SK-MEL-5 (cell line): ENCODE data around the gene NFIB. TPM values are rescaled to one million over a fixed set of nuclear protein-coding genes. Genes with fewer than 3 reads are reported as not detected.

Source experiments
- DNase-seq: peaks from one replicate; pipeline ENCODE4 v3.0.0-alpha.2; 2016; ENCODE audit warnings: low read depth, low spot score
- in situ Hi-C: cut with HindIII; loops from 2 replicates; pipeline ENCODE4 v1.10.0; 2016; ENCODE audit warnings: low sequenced_read_pairs, high pct_unique_total_duplicates, low pct_unique_long_range_greater_than_20kb
- total RNA-seq: library from RNA; depleted of rRNA; stranded (reverse); fragments of >200 nt; shearing (Covaris generic); gene quantifications from 2 replicates; pipeline ENCODE4 v1.2.3, GENCODE V29; 2014

NFIB gene
- total RNA-seq, 1 experiment from 2014 or later: 11.7 TPM

GRCh38 chr9:14075218-14075617 lies 238.7 kb downstream of the NFIB start:
- no peak for DNase-seq

GRCh38 chr9:14072850-14073249 lies 241.1 kb downstream of the NFIB start:
- no peak for DNase-seq

More at GRCh38 chr9:14075218-14075617, 238.7 kb downstream of the NFIB start:
- in situ Hi-C loops: no loop called here

GRCh38 chr9:14071484-14071883 lies 242.5 kb downstream of the NFIB start:
- DNase-seq: no peak
- in situ Hi-C loops: no loop called here

More at GRCh38 chr9:14072850-14073249, 241.1 kb downstream of the NFIB start:
- in situ Hi-C loops: no loop called here

GRCh38 chr9:14068690-14069089 lies 245.3 kb downstream of the NFIB start:
- peak; percentile 65 for DNase-seq
- in situ Hi-C loops: no loop called here

- in situ Hi-C loops: no loop called here
- DNase-seq: no peak
Observed at GRCh38 chr9:14066831-14067230, 247.1 kb downstream of the NFIB start.

GRCh38 chr9:14066032-14066431 lies 247.9 kb downstream of the NFIB start:
- in situ Hi-C loops: no loop called here
- DNase-seq: no peak

GRCh38 chr9:14064940-14065339 lies 249.0 kb downstream of the NFIB start:
- DNase-seq: no peak
- in situ Hi-C loops: no loop called here

GRCh38 chr9:14063756-14064155 lies 250.2 kb downstream of the NFIB start:
- in situ Hi-C loops: no loop called here
- no peak for DNase-seq

- in situ Hi-C loops: no loop called here
- no peak for DNase-seq
Observed at GRCh38 chr9:14062586-14063221, 251.2 kb downstream of the NFIB start.

GRCh38 chr9:14061936-14062585 lies 251.9 kb downstream of the NFIB start:
- in situ Hi-C loops: no loop called here
- DNase-seq: no peak

- in situ Hi-C loops: no loop called here
- DNase-seq: no peak
Observed at GRCh38 chr9:14058325-14058688, 255.6 kb downstream of the NFIB start.

GRCh38 chr9:14057368-14058324 lies 256.3 kb downstream of the NFIB start:
- DNase-seq: no peak
- in situ Hi-C loops: no loop called here

- DNase-seq: no peak
- in situ Hi-C loops: no loop called here
Observed at GRCh38 chr9:14056316-14056861, 257.6 kb downstream of the NFIB start.

GRCh38 chr9:14054096-14054495 lies 259.8 kb downstream of the NFIB start:
- in situ Hi-C loops: no loop called here
- DNase-seq: no peak

- in situ Hi-C loops: no loop called here
Observed at GRCh38 chr9:14052359-14052758, 261.6 kb downstream of the NFIB start.

GRCh38 chr9:14051419-14051818 lies 262.5 kb downstream of the NFIB start:
- no peak for DNase-seq
- in situ Hi-C loops: no loop called here

More at GRCh38 chr9:14052359-14052758, 261.6 kb downstream of the NFIB start:
- DNase-seq: no peak

GRCh38 chr9:14043483-14043882 lies 270.5 kb downstream of the NFIB start:
- in situ Hi-C loops: no loop called here
- peak; percentile 15 for DNase-seq

- DNase-seq: no peak
- in situ Hi-C loops: no loop called here
Observed at GRCh38 chr9:14037331-14037730, 276.6 kb downstream of the NFIB start.
